GM12891 (cell line): ENCODE data around the gene BCL2L14.

Source experiments
- PAX5 ChIP-seq: IDR thresholded peaks from 2 replicates; pipeline ENCODE4 v1.6.1; 2011; ENCODE audit warnings: low read length, moderate library complexity, mild to moderate bottlenecking; ENCODE audit not compliant: insufficient read depth, severe bottlenecking
- POLR2A ChIP-seq: IDR thresholded peaks from 2 replicates; pipeline ENCODE4 v1.6.1; 2011; ENCODE audit warnings: low read depth, low read length, control low read depth
- POLR2AphosphoS5 ChIP-seq: IDR thresholded peaks from 2 replicates; pipeline ENCODE4 v1.6.1; 2011; ENCODE audit warnings: low read depth, low read length, control low read depth
- POU2F2 ChIP-seq: IDR thresholded peaks from 2 replicates; pipeline ENCODE4 v1.6.1; 2011; ENCODE audit warnings: low read depth, mild to moderate bottlenecking, control low read depth, low read length, moderate library complexity
- SPI1 ChIP-seq: IDR thresholded peaks from 2 replicates; pipeline ENCODE4 v1.6.1; 2011; ENCODE audit warnings: low read depth, low read length, control low read depth

DNA sequence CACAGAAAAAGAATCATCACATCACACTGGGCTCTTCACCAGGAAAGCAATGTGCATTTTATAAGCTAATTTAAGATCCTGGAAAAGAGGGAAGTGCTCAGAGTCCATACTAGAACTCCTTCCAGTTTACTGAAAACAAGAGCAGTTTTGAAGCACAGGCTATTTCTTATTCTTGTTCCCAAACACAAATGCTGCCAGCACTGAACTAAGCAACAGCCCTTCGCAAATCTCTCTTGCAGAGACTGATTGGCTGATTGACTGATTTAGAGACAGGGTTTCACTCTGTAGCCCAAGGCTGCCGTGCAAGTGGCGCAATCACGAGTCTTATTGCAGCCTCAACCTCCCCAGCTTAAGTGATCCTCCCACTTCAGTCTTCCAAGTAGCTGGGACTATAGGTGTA lies 44.8 kb downstream of the BCL2L14 start:
- TF ChIP-seq POLR2A, result no peak
- no peak for TF ChIP-seq POLR2AphosphoS5
- no peak for TF ChIP-seq POU2F2
- TF ChIP-seq PAX5, result no peak
- no peak for TF ChIP-seq SPI1
